Right lobe of liver (tissue), 6 donors: ENCODE measurements around the gene HINT2. TPM values are rescaled to one million over a fixed set of nuclear protein-coding genes. Genes with fewer than 3 reads are reported as not detected.

Source experiments
- ATAC-seq, 4 donors: fragments of 200-7000 bp; cut with Tn5 transposase; one replicate each; pipeline ENCODE4 v1.9.1; 2020; ENCODE audit warnings: mild to moderate bottlenecking in 4 of 4, moderate library complexity in 4 of 4
- DNase-seq, 3 donors: peaks; one replicate each; pipeline ENCODE4 v3.0.0-alpha.2; 2020
- H3K27ac ChIP-seq, 3 donors: fragments of 200-600 bp; one replicate each; pipeline ENCODE4 v1.8.0; 2022
- H3K27me3 ChIP-seq, 2 donors: fragments of 200-600 bp; one replicate each; pipeline ENCODE4 v1.8.0; 2022
- H3K36me3 ChIP-seq, 4 donors: fragments of 200-600 bp; sonication (generic) in 1 of 4; one replicate each; pipeline versions ENCODE4 v1.5.1 to v1.8.0; 2017 to 2022; ENCODE audit warnings: control low read depth in 1 of 4
- H3K4me1 ChIP-seq, 4 donors: fragments of 200-600 bp; sonication (generic) in 1 of 4; one replicate each; pipeline versions ENCODE4 v1.5.1 to v1.8.0; 2017 to 2022; ENCODE audit warnings: control low read depth in 1 of 4
- H3K4me3 ChIP-seq, 3 donors: fragments of 200-600 bp; one replicate each; pipeline ENCODE4 v1.8.0; 2022
- H3K9me3 ChIP-seq, 4 donors: fragments of 200-600 bp; sonication (generic) in 1 of 4; one replicate each; pipeline versions ENCODE4 v1.5.1 to v1.8.0; 2017 to 2022; ENCODE audit warnings: control low read depth in 1 of 4
- CTCF ChIP-seq, 4 donors: fragments of 200-600 bp in 3 of 4; fragments of 450-650 bp in 1 of 4; IDR thresholded peaks; one replicate each; pipeline versions ENCODE4 v1.5.1 to v1.8.0; 2016 to 2022; ENCODE audit warnings: antibody characterized with exemption in 4 of 4, mild to moderate bottlenecking in 2 of 4
- POLR2A ChIP-seq: fragments of 450-650 bp; IDR thresholded peaks from one replicate; pipeline ENCODE4 v1.6.1; 2017; ENCODE audit warnings: antibody characterized with exemption, mild to moderate bottlenecking
- WGBS: methylation state at CpG from one replicate; pipeline ENCODE4 v1.1.6; 2018; ENCODE audit warnings: low coverage, low lambda C conversion rate; ENCODE audit not compliant: insufficient coverage; ENCODE audit errors: missing lambda C conversion rate; 5-methylcytosine and 5-hydroxymethylcytosine counted together
- intact Hi-C, 2 donors: fragments of 100-400 bp; cut with DNase I; formaldehyde crosslinking; loops; one replicate each; pipeline versions ENCODE4 v1.11.2 to v1.14.1; 2022
- total RNA-seq, 6 experiments: library from RNA; depleted of rRNA in 2 of 6; stranded (reverse); fragments of >200 nt in 2 of 6; fragmentation: NEBNext Ultra II Directional in 3 of 6; extraction: Animal tissue kit (Norgen Biotek cat#: 25700) in 3 of 6; gene quantifications; one replicate each; pipeline versions ENCODE4 v1.1.0 to v1.2.4, GENCODE V29; 2016 to 2023
- donor health status: DM: no; HTN: yes; CAD: no.
- donor health status: DM: no; HTN: no; CAD: no.
- donor health status: DM: no; HTN: no; CAD: no.
- donor health status: DM: no; HTN: yes; CAD: no.
- donor health status: DM: no; HTN: yes; CAD: no.

HINT2 gene
- total RNA-seq, 6 experiments from 2014 or later, result 46.0 to 86.3 (median 67.1) TPM

DNA sequence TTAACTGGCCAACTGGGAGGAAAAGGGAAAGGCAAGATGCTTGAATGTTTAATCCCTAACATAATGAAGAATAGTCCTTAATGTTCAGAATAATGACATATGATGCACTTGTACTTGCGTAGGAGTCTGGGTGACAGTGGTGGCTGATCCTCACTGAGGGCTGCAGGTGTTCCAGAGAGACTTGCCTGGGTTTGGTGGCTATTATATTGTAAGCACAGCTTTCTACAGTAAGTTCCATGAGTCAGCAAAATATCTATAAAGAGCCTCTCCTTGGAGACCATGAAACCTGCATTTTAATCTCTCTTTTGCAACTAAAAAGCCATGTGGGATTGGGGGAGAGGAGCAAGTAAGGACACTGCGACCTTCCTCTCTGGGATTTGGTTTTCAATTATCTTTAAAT is 25.3 kb downstream of the HINT2 start:
- Histone ChIP-seq H3K36me3 (no peaks in the 10 kb centered on the region), H3K27ac (no peak overlapping the region), H3K4me3 (no peak overlapping the region), H3K9me3 (no peaks in the 10 kb centered on the region), H3K27me3 (no peaks in the 10 kb centered on the region), H3K4me1 (peaks cover 0 to 17% (median 0%) of the 10 kb centered on the region in 4 donors)
- TF ChIP-seq CTCF (IDR thresholded peaks at IDR 0.05) (no peak), POLR2A (no peak)
- WGBS, result 100% methylated on average over 2 of the region's 2 CpGs
- DNase-seq (no peak), ATAC-seq (no peak)
- intact Hi-C loops, result no loop called here

GRCh38 chr9:35783418-35783817 is 31.4 kb downstream of the HINT2 start:
- Histone ChIP-seq H3K36me3 (no peaks in the 10 kb centered on the region), H3K4me3 (no peak overlapping the region), H3K9me3 (no peaks in the 10 kb centered on the region), H3K27me3 (no peaks in the 10 kb centered on the region), H3K4me1 (no peaks in the 10 kb centered on the region), H3K27ac (no peak overlapping the region)
- no peak for TF ChIP-seq POLR2A
- no peak for TF ChIP-seq CTCF (IDR thresholded peaks at IDR 0.05)
- intact Hi-C loops, result no loop called here
- DNase-seq (no peak), ATAC-seq (no peak)

GRCh38 chr9:35781066-35781465 is 33.8 kb downstream of the HINT2 start:
- no peaks in the 10 kb centered on the region for H3K27me3 ChIP-seq
- H3K4me3 ChIP-seq, result no peak overlapping the region
- no peak for TF ChIP-seq POLR2A
- TF ChIP-seq CTCF (IDR thresholded peaks at IDR 0.05), result no peak
- H3K4me1 ChIP-seq, result no peaks in the 10 kb centered on the region
- no peaks in the 10 kb centered on the region for H3K9me3 ChIP-seq
- DNase-seq (no peak), ATAC-seq (no peak)
- 71% methylated on average over 2 of the region's 2 CpGs for WGBS
- H3K36me3 ChIP-seq, result no peaks in the 10 kb centered on the region
- intact Hi-C loops, result no loop called here
- no peak overlapping the region for H3K27ac ChIP-seq

DNA sequence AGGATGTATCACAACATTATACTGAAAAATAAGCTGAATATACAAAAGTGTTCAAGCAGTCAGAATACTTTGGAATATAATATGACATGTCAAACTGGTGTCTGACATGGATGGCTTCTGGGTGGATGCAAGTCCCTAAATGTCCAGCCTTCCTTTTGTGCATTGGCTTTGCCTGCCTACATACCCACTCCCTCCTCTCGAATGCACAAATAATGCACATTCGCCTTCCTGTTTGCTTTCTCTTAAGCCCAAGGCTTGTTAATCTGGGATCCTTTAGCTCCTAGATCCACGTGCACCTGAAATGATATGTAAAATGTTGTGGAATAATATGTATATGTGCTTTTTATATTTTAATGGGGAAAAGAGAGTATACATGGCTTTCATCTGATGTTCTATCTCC is 36.3 kb downstream of the HINT2 start:
- WGBS, result 86% methylated on average over 3 of the region's 3 CpGs
- TF ChIP-seq POLR2A (no peak), CTCF (IDR thresholded peaks at IDR 0.05) (no peak)
- Histone ChIP-seq H3K9me3 (no peaks in the 10 kb centered on the region), H3K27ac (no peak overlapping the region), H3K4me3 (no peak overlapping the region), H3K27me3 (no peaks in the 10 kb centered on the region), H3K36me3 (no peaks in the 10 kb centered on the region), H3K4me1 (peaks cover 0 to 14% (median 0%) of the 10 kb centered on the region in 4 donors)
- no peak for DNase-seq
- intact Hi-C loops, result no loop called here
- no peak for ATAC-seq

- H3K27ac ChIP-seq, result no peak overlapping the region
- WGBS, result 83% methylated on average over 4 of the region's 4 CpGs
Observed at GRCh38 chr9:35776018-35776417, 38.8 kb downstream of the HINT2 start.

More at GRCh38 chr9:35776018-35776417, 38.8 kb downstream of the HINT2 start:
- no peak for TF ChIP-seq CTCF (IDR thresholded peaks at IDR 0.05)
- no peaks in the 10 kb centered on the region for H3K27me3 ChIP-seq
- ATAC-seq, result no peak
- H3K9me3 ChIP-seq, result no peaks in the 10 kb centered on the region
- intact Hi-C loops, result no loop called here
- no peaks in the 10 kb centered on the region for H3K36me3 ChIP-seq
- no peak overlapping the region for H3K4me3 ChIP-seq
- H3K4me1 ChIP-seq, result peaks cover 0 to 23% (median 8%) of the 10 kb centered on the region in 4 donors
- DNase-seq, result no peak
